GM12801 (cell line): ENCODE data around the gene C5.
A peak's percentile ranks its signal among the peaks of the same experiment; 100 is the strongest.

Experiments
- TF ChIP-seq, protein P1 (sequence below): IDR thresholded peaks from one replicate; pipeline ENCODE4 v1.5.1; 2011; ENCODE audit warnings: control low read depth; ENCODE audit not compliant: insufficient read length; ENCODE audit errors: extremely low read depth

Gene C5

DNA sequence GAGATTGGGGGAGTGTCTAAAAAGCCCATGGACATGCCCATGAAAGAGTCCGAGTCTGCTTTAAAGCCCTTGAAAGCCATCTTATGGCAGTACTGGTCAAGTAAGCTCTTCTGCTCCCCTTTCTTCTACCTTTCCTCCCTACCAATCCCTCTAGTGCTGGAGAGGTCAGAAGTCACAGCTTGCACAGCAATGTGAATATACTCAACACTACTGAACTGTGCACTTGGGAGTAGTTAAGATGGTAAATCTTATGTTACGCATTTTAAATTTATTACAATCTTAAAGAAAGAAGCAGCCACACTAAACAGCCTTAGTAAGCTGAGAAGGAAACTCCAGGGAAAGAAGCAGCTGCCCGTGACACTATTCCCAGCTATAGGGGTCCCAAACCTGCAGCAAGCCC lies 111.2 kb downstream of the C5 start:
- TF ChIP-seq, protein P1, sequence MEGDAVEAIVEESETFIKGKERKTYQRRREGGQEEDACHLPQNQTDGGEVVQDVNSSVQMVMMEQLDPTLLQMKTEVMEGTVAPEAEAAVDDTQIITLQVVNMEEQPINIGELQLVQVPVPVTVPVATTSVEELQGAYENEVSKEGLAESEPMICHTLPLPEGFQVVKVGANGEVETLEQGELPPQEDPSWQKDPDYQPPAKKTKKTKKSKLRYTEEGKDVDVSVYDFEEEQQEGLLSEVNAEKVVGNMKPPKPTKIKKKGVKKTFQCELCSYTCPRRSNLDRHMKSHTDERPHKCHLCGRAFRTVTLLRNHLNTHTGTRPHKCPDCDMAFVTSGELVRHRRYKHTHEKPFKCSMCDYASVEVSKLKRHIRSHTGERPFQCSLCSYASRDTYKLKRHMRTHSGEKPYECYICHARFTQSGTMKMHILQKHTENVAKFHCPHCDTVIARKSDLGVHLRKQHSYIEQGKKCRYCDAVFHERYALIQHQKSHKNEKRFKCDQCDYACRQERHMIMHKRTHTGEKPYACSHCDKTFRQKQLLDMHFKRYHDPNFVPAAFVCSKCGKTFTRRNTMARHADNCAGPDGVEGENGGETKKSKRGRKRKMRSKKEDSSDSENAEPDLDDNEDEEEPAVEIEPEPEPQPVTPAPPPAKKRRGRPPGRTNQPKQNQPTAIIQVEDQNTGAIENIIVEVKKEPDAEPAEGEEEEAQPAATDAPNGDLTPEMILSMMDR, result no peak

DNA sequence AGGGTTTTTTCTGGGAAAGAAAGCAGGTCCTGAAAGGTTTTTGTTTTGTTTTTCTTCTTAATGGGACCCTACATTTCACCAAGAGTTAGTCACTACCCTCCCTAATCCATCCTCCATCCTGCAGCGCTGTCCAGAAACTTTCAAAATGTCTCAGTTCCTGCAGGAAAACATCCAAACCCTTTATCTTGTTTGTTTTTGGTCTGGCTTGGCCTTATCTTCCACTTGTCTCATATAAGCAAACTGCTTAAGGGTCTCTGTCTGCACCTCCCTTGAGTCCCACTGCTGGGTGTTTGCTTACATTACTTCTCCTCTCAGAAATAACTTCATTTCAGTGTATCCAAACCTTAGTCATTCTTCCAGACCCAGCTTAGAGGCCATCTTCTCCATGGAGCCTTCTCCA lies 112.5 kb downstream of the C5 start:
- TF ChIP-seq, protein P1, result no peak

DNA sequence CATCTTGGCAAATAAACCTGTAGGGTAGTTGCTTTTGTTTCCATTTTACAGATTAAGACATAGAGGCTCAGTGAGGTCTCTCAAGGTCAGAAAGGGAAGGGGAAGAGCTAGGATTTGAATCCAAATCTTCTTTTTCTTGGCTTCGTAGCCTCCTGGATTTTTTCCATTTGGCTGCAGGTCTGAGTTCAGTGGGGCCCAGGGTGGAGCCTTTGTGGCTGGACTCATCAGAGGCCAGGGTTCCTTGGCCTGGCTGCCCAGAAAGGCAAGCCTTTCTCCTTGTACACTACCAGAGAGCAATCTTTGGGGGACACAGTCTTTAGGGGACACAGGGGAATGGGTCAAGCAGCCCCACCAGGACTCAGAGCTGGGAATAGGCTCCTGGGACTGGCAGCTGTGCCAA lies 112.9 kb downstream of the C5 start:
- TF ChIP-seq, protein P1, result no peak

DNA sequence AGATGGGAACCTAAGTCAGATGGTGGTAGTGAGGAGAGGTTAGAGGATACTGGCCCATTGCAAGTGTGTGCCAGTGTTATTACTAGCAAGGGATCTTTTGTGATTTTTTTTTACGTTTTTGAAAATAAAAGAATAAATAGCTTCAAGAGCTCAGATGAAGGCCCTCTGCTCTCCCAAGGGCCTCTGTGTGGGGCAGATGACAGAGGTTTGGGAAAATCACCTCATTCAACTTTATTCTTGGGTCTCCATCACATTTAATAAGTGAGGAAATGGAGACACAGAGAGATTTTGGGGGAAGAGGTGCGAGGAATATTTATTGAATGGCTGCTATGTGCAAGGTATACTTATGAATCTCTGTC lies 113.3 kb downstream of the C5 start:
- TF ChIP-seq, protein P1, result no peak

DNA sequence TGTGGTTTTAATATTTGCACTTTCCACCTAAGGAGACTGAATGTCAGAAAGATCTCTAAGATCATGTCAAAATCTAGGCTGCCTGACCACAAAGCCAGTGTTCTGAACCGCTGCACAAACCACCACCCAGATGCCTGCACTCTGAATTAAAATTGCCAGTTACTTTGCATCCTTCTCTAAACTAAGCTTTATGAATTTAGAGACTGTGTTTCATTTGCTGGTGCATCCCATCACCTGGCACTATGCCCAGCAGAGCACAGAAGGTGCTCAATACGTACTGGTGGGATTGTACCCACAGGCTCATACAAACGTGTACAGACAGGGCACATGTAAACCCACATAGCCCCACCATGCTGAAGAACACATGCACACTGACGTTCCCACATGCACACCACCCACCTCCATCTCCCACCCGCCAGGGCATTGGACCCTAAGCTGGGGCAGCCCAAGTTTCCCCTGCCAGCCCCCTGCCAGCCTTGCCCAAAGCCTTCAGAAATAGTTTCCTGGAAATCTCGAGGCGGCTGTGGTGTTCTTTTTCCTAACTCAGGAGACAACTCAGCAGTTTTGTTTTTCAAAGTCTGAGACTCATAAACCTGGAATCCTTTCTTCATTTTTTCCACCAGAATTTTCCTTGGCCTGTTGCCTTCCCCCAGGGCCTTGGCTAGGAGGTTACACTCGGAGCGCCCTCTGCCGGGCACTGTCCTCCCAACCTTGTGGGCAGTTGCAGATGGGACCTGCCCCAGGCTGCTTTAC lies 113.9 kb downstream of the C5 start:
- TF ChIP-seq, protein P1, result peak; percentile 81

DNA sequence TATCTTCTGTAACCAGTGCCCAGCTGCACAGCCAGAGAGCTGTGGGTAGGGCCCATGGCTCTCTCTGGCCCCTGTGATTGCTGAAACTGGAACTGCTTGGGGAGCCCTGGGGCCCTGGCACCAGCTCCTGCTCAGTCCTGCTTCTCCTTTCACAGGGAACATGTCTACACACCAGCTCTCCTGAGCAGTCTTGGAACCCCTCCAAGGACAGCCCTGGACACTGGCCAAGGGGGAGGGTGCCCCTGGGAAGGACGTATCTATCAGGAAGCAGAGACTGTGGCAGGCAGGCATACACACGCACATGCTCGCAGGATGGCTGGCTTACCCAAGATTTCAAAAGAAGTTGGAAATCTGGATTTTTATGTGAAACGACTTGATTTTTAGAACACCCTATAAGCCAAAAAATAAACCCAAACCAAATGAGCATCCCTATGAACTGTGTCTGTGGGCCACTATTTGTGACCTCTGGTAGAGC lies 114.7 kb downstream of the C5 start:
- TF ChIP-seq, protein P1, result no peak

DNA sequence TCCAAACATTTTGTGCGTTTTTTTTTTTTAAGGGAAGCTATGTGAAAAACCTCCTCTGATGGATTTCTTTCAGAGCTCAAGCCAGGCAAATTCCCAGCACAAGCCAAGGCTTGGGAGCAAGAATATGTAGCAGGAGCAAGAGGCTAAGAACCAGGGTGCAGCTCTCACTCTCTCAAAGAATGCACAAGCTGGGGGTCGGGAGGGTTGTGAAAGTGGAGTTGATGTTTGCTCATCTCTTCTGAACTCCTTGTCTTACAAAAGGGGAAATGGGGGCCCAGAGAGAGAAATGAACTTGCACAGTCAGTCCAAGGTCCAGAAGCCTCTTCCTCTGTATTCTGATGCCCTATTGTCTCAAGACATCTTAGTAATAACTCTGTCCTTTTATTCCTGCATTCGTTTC lies 115.8 kb downstream of the C5 start:
- TF ChIP-seq, protein P1, result no peak
